ENCODE data around the gene PPP2R3B.

The PPP2R3B gene

DNA sequence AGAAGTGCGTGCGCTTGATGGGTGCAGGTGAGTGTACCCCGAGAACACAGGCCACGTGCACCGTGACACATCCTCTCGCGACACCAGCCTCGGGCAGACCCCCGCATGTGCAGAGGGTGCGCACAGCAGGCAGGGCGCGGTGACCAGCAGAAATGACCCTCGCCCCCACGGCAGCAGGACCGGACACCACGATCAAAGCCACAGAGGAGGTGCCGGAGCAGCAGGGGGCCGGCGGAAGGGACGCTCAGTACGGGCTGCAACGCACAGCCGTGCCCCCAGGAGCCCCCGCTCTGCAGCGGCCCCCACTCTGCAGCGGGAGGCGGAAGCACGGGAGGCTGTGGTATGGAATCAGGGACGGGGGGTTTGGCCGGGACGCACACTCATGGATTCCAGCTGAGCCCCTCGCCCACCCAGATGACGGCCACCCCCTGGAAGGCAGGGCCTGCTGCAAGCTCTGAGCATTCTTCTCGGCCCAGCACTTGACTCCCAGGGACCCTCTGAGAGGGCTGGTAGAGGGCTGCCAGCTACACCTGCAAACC is 17.1 kb downstream of the PPP2R3B start:
- DNase-seq: no peak

GRCh38 chrX:368811-369562 is 17.7 kb downstream of the PPP2R3B start:
- DNase-seq: no peak

DNA sequence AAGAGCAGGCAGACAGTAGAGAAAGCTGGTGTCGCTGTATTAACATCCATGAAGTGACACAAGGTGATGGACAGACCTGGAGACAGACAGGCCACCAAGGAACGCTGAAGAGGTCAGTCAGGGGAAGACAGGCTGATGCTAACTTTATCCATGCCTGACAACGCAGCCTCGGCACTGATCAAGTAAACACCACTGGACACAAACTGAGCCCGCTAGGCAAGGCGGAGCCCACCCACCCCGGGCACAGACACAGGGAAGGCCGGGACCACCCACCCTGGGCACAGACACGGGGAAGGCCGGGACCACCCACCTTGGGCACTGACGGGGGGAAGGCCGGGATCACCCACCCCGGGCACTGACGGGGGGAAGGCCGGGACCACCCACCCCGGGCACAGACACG is 18.8 kb downstream of the PPP2R3B start:
- no peak for DNase-seq

DNA sequence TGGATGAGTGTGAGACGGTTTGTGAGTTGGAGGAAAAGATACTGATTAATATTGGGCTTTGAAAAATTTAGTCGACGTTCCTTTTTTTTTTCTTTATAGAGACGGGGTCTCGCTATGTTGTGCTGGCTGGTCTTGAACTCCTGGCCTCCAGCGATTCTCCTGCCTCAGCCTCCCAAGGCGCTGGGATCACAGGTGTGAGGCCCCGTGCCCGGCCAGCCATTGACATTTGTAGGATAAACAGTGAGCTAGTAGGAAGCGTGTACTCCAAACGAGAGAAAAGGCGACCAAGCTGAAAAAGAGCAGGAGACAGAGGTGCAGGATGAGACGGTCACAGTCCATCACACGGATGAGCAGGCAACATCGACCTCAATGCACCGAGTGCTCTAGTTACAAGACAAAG is 19.4 kb downstream of the PPP2R3B start:
- DNase-seq: no peak

DNA sequence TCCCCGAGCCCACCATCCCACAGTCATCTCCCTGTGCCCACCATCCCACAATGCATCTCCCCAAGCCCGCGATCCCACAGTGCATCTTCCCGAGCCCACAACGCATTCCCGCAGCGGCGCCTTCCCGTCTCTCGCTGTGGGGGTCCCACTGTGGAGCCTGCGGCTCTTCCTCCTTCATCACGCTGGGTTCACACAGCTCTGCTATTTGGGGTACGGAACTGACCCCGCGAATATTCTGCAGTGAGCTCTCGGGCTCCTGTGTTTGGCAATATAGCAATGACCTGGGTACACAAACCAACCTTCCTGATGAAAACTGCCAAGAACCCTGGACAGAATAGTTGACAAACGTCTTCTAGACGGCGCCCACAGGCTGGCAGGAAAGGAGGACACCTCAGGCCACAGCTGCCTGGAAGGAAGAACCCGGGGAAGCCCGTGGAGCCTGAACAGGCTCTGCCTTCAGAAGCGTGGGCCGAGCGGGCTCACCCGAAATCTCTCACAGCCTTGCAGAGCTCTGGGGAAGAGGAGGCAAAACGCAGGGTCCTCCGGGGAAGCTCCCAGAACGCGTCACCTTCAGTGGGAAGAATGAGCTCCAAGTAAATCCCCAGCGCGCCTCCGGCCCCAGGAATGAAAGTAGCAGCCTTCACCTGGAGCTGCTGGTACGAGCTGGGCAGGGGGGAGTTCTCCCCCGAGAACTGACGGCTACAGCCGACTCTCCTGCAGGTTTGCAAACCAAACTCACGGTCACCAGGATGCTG is 22.9 kb downstream of the PPP2R3B start:
- no peak for DNase-seq

DNA sequence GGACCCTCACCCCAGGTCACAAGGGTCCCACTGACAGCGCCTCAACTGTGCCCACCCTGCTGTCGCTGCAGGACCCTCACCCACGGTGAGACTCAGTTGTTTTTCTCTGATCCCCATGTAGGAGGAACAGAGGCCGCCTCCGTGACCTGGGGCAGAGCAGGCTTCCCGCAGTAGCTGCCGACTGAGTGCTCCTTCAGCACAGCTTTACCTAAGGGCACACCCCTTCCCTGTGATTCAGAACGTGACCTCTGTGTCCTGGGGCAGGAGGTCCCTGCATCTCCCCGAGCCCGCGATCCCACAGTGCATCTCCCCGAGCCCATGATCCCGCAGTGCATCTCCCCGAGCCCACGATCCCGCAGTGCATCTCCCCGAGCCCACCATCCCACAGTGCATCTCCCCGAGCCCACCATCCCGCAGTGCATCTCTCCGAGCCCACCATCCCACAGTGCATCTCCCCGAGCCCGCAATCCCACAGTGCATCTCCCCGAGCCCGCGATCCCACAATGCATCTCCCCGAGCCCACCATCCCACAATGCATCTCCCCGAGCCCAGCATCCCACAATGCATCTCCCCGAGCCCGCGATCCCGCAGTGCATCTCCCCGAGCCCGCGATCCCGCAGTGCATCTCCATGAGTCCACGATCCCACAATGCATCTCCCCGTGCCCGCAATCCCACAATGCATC is 23.6 kb downstream of the PPP2R3B start:
- no peak for DNase-seq

GRCh38 chrX:362351-362750 is 24.4 kb downstream of the PPP2R3B start:
- no peak for DNase-seq

DNA sequence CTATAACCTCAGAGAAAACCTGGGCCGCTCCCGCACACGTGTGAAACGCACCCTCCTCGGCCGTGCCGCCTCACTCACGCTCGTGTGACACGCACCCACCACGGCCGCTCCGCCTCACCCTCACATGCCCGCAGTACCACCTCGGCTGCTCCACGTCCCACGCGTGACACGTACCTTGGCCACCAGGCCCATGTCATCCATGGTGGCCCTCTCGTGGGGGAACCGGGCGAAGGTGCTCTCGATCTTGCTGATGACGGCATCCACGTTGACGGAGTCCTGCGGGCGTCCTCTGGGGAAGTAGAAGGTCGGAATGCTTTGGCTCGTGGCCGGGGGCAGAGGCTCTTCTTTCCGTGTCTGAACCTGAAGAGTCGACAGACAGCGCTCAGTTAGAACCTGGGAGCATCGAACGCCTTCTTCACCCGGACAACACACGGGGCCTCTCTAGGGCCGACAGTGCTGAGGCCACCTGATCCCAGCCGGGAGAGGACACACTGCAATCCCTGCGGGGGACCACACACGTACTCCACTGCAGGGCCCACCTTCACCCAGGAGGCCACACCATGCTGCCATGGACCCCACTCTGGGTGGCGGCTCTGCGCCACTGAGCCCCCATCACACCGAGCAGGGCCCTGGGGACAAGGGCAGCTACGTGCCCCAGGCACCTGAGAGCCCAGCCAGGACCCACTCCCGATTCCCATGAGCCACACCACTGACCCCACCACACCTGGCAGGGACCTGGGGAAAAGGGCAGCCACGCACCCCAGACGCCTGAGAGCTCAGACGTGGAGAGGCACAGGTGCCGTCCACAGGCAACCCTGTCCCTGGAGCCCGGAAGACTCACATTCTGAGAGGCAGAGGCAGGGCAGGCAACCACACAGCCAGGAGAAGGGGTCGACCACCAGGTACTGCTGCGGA is 25.2 kb downstream of the PPP2R3B start:
- DNase-seq: no peak

DNA sequence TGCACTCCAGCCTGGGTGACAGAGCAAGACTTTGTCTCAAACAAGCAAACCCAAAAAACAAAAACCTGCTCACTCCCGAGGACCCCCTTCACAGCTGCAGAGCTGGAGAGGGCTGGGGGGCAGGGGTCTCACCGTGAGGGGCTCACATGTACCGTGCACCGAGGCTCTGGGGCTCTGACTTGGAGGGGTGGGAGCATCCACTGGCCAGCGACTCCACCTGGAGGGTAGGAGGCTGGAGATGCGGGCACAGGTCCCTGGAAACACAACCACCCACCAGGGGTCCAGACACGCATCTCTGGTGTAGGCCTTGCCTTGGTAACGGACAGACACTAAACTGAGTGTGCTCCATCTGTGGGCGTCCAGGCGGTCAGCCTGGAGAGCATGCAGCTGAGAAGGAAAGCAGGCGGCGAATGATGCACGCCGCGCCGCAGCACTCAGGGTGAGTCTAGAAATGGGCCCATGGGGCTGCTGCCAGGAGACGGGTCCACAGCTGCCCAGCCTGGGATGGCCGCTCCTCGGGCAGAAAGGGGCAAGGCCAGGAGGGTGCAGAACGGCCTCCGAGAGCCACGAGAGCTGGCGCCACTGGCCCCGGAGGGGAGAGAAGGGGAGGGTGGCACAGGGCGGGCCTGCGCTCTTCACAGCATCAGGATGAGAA is 26.1 kb downstream of the PPP2R3B start:
- no peak for DNase-seq

GRCh38 chrX:358651-359143 is 28.0 kb downstream of the PPP2R3B start:
- DNase-seq: no peak

- no peak for DNase-seq
These were observed 28.8 kb downstream of the PPP2R3B start for GRCh38 chrX:357693-358471.

DNA sequence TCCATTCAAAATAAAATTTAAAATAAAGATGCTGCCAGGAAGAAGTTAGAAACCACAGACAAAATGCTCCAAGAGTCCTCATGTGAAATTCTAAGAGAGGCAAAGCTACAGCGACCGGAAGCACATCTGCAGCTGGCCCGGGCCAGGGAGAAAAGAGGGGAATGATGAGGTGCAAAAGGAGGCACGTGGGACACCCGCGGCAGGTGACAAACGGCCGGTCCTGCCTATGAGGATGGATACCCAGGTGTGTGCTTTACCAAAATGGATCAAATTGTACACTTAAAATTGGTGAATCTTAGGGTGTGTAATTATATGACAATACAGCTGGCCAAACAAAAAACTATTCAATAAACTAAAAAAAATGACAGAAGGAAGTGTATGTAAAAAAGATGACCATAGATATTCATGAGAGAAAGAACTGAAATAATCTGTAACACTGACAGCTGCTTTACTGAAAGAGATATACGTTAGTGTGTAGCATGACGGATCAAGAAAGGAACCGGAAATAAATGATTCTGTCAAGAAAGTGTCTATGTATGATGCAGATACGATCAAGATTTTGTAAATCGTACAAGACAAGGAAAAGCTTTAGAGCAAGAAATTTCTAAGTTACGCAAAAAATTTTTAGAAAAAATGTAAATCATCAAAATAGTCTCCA is 29.5 kb downstream of the PPP2R3B start:
- no peak for DNase-seq

DNA sequence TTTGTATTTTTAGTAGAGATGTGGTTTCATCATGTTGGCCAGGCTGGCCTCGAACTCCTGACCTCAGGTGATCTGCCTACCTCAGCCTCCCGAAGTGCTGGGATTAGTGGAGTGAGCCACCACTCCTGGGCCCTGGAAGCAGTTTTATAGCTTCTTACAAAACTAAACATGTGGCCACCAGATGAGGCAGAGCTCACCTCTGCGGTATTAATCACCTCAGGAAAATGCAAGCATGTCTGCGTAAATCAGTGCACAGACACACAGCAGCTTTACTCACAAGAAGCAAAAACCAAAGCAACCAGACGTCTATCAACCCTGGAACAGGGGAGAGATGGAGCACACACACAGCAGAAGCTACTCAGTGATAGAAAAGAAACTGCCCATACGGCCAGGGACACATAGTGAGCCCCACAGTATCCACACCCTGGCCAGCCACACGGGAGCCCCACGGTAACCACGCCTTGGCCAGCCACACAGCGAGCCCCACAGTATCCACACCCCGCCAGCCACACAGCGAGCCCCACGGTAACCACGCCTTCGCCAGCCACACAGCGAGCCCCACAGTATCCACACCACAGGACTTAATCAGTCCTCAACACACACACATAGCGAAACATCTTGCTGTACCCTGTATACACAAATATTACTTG is 30.2 kb downstream of the PPP2R3B start:
- DNase-seq: no peak

GRCh38 chrX:355329-356050 is 31.2 kb downstream of the PPP2R3B start:
- DNase-seq: no peak

DNA sequence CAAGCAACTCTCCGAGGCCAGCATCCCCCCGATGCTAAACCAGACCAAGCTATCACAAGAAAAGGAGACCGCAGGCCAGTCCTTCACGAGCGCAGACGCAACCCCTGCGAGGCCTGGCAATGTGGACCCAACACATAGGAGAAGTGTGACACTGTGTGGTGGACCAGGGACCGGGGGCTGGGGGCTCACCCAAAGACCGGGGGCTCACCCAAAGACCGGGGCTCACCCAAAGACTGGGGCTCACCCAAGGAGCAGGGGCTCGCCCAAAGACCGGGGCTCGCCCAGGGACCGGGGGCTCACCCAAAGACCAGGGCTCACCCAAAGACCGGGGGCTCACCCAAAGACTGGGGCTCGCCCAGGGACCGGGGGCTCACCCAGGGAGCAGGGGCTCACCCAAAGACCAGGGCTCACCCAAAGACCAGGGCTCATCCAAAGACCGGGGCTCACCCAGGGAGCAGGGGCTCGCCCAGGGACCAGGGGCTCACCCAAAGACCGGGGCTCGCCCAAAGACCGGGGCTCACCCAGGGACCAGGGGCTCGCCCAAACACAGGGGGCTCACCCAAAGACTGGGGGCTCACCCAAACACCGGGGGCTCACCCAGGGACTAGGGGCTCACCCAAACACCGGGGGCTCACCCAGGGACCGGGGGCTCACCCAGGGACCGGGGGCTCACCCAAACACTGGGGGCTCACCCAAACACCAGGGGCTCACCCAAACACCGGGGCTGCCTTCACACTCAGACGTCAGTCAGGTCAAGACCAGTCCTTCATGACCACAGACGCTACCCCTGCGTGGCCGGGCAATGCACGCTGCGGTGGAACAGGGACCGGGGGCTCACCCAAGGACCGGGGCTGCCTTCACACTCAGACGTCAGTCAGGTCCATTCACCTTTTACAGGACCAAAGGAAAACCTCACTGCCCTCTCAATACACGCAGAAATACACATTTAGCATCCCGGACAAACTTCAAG is 32.9 kb downstream of the PPP2R3B start:
- DNase-seq: no peak

DNA sequence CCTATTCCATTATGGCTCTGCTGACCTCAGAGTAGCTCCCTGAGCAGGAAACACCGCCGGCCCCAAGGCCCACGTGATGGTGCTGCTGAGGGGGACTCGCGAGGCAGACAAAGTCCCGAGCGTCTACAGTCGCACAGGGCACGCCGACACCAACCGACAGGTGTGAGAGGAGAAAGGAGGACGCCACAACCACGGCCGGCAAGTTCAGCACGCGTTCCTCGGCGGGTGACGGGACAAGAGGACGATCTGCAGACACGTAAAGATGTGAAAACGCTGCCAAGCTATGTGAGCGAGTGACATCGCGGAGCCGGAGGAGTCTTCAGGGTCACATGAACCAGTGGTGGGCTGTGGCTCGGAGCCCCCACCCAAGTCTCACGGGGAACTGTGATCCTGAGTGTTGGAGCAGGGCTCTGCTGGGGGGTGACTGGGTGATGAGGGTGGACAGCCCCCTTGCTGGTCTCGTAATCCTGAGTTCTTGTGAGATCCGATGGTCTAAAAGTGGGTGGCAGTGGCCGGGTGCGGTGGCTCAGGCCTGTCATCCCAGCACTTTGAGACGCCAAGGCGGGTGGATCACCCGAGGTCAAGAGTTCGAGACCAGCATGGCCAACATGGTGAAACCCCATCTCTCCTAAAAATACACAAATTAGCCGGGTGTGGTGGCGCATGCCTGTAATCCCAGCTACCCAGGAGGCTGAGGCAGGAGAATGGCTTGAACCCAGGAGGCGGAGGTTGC is 34.0 kb downstream of the PPP2R3B start:
- DNase-seq: no peak

DNA sequence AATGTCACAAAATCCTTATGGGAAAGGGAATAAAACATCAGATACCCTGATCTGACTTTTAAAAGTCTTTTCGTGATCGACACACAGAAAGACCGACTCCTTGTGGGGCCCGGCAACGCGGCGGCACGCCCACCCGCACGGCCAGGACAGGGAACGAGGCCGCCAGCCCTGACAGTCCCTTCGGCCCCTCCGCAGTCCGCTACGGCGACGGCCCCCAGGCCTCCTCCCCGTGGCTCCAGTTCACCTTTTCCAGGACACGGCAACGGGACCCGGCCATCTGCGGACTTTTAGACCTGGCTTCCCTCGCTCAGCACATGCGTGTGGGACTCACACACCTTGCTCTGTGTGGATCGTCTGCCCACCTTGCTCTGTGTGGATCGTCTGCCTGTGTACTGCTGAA is 34.5 kb downstream of the PPP2R3B start:
- DNase-seq: no peak

Measured in SHP77 treated with DMSO at 0.1 percent for 48 hours (cell line).